Measurements from ENCODE around the gene C1orf105.

C1orf105 gene

GRCh38 chr1:172514108-172514507, 93.6 kb downstream of the C1orf105 start:
- H3K4me3 ChIP-seq (replicated peaks; ENCODE audit: low read depth, low read length): no peak overlapping the region
- TF ChIP-seq CTCF (IDR thresholded peaks at IDR 0.05; ENCODE audit: low read length, missing control alignments): no peak
- DNase-seq (ENCODE audit: low read depth): no peak

GRCh38 chr1:172515436-172515835, 95.0 kb downstream of the C1orf105 start:
- H3K4me3 ChIP-seq (replicated peaks; ENCODE audit: low read depth, low read length): no peak overlapping the region
- no peak for DNase-seq (ENCODE audit: low read depth)
- TF ChIP-seq CTCF (IDR thresholded peaks at IDR 0.05; ENCODE audit: low read length, missing control alignments): no peak

- H3K4me3 ChIP-seq (replicated peaks; ENCODE audit: low read depth, low read length): no peak overlapping the region
- DNase-seq (ENCODE audit: low read depth): no peak
- no peak for TF ChIP-seq CTCF (IDR thresholded peaks at IDR 0.05; ENCODE audit: low read length, missing control alignments)
Measured at GRCh38 chr1:172515927-172516326, 95.4 kb downstream of the C1orf105 start.

- DNase-seq (ENCODE audit: low read depth): no peak
- H3K4me3 ChIP-seq (replicated peaks; ENCODE audit: low read depth, low read length): no peak overlapping the region
- TF ChIP-seq CTCF (IDR thresholded peaks at IDR 0.05; ENCODE audit: low read length, missing control alignments): no peak
Measured at GRCh38 chr1:172517081-172517480, 96.6 kb downstream of the C1orf105 start.

- TF ChIP-seq CTCF (IDR thresholded peaks at IDR 0.05; ENCODE audit: low read length, missing control alignments): no peak
- H3K4me3 ChIP-seq (replicated peaks; ENCODE audit: low read depth, low read length): no peak overlapping the region
- no peak for DNase-seq (ENCODE audit: low read depth)
Measured at GRCh38 chr1:172517545-172517944, 97.1 kb downstream of the C1orf105 start.
